ENCODE data around the gene TSPAN5. TPM values are rescaled to one million over a fixed set of nuclear protein-coding genes. Genes with fewer than 3 reads are reported as not detected.
A peak's percentile ranks its signal among the peaks of the same experiment; 100 is the strongest.
"Not testable (repeated sequence)": the region's sequence is repeated elsewhere in the genome, so short reads cannot be mapped to it uniquely, and the experiment has no call there.

The TSPAN5 gene
- total and polyA plus RNA-seq, 4 donors: 2.6 to 9.9 (median 8.6) TPM

GRCh38 chr4:98482503-98482846 is 175.9 kb downstream of the TSPAN5 start:
- DNase-seq (no peak), ATAC-seq (ENCODE audit: low FRiP score) (no peak)
- Histone ChIP-seq H3K36me3 (ENCODE audit: control insufficient read depth in 1 of 2, insufficient read depth in 2 of 2, low read length in 1 of 2) (no peaks in the 10 kb centered on the region), H3K9me3 (ENCODE audit: control insufficient read depth, low read length) (no peaks in the 10 kb centered on the region), H3K4me1 (ENCODE audit: control insufficient read depth in 1 of 2, insufficient read depth in 2 of 2, low read length in 2 of 2) (peaks cover 0 to 4% of the 10 kb centered on the region in 2 donors), H3K4me3 (ENCODE audit: low read length in 2 of 2) (no peak overlapping the region), H3K27me3 (ENCODE audit: control insufficient read depth in 1 of 2, insufficient read depth in 2 of 2, low read length in 1 of 2) (no peaks in the 10 kb centered on the region), H3K27ac (ENCODE audit: low read depth in 1 of 2, low read length in 2 of 2) (no peak overlapping the region)
- intact Hi-C loops (cut with DNase I): no loop called here
- 90 to 92% methylated on average over 3 of the region's 3 CpGs for WGBS, 2 donors

DNA sequence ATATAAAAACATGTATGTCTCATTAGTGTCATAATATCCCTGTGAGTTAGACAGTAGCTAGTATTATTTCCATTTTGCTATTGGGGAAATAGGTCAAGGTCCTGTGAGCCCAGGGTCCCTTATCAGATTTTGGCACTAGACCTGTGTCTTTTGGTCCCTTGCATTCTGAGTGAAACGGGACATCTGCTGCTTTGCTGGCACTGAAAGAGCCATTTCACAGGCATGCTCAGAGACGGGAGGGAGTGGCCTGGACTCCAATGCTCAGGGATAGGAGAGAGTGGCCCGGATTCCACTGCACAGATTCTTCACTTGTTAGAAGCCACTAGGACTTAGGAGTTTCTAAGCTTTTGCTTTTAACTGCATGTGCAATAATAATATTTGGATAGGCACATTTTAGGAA is 177.2 kb downstream of the TSPAN5 start:
- peak; percentile 46 for ATAC-seq (ENCODE audit: low FRiP score)
- H3K4me3 ChIP-seq (ENCODE audit: low read length in 2 of 2): no peak overlapping the region
- H3K4me1 ChIP-seq (ENCODE audit: control insufficient read depth in 1 of 2, insufficient read depth in 2 of 2, low read length in 2 of 2): peaks cover 0 to 4% of the 10 kb centered on the region in 2 donors
- WGBS, 2 donors: 5 to 10% methylated on average over 3 of the region's 3 CpGs
- H3K9me3 ChIP-seq (ENCODE audit: control insufficient read depth, low read length): no peaks in the 10 kb centered on the region
- H3K36me3 ChIP-seq (ENCODE audit: control insufficient read depth in 1 of 2, insufficient read depth in 2 of 2, low read length in 1 of 2): no peaks in the 10 kb centered on the region
- no peaks in the 10 kb centered on the region for H3K27me3 ChIP-seq (ENCODE audit: control insufficient read depth in 1 of 2, insufficient read depth in 2 of 2, low read length in 1 of 2)
- intact Hi-C loops (cut with DNase I): no loop called here
- no peak for DNase-seq
- no peak overlapping the region for H3K27ac ChIP-seq (ENCODE audit: low read depth in 1 of 2, low read length in 2 of 2)

GRCh38 chr4:98480535-98480934 is 177.9 kb downstream of the TSPAN5 start:
- H3K36me3 ChIP-seq (ENCODE audit: control insufficient read depth in 1 of 2, insufficient read depth in 2 of 2, low read length in 1 of 2): no peaks in the 10 kb centered on the region
- intact Hi-C loops (cut with DNase I): no loop called here
- no peaks in the 10 kb centered on the region for H3K9me3 ChIP-seq (ENCODE audit: control insufficient read depth, low read length)
- ATAC-seq (ENCODE audit: low FRiP score): no peak
- no peak overlapping the region for H3K4me3 ChIP-seq (ENCODE audit: low read length in 2 of 2)
- H3K27me3 ChIP-seq (ENCODE audit: control insufficient read depth in 1 of 2, insufficient read depth in 2 of 2, low read length in 1 of 2): no peaks in the 10 kb centered on the region
- H3K27ac ChIP-seq (ENCODE audit: low read depth in 1 of 2, low read length in 2 of 2): no peak overlapping the region
- WGBS, 2 donors: 81 to 87% methylated on average over 5 of the region's 5 CpGs
- no peak for DNase-seq
- peaks cover 0 to 4% of the 10 kb centered on the region in 2 donors for H3K4me1 ChIP-seq (ENCODE audit: control insufficient read depth in 1 of 2, insufficient read depth in 2 of 2, low read length in 2 of 2)

DNA sequence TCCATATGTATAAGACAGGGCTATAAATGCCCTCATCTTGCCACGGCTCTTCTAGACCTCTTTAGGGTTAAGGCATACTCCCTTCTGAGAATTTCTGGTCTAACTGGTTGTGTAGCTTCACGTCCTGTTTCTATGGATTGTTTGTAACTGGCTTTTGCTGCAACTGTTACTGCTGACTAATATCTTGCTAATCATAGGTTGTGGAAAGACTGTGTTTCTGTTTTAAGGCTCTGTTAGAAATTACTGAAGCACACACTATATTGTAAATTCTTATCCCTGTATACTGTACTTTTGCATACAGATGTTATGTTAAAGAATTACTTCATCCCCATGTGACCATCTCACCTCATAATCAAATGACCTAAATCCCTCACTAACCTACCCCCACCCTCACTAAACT is 178.8 kb downstream of the TSPAN5 start:
- ATAC-seq (ENCODE audit: low FRiP score); DNase-seq; H3K9me3 ChIP-seq (ENCODE audit: control insufficient read depth, low read length); H3K4me1 ChIP-seq (ENCODE audit: control insufficient read depth in 1 of 2, insufficient read depth in 2 of 2, low read length in 2 of 2); H3K4me3 ChIP-seq (ENCODE audit: low read length in 2 of 2); H3K36me3 ChIP-seq (ENCODE audit: control insufficient read depth in 1 of 2, insufficient read depth in 2 of 2, low read length in 1 of 2); H3K27me3 ChIP-seq (ENCODE audit: control insufficient read depth in 1 of 2, insufficient read depth in 2 of 2, low read length in 1 of 2); H3K27ac ChIP-seq (ENCODE audit: low read depth in 1 of 2, low read length in 2 of 2); intact Hi-C loops (cut with DNase I): not testable (repeated sequence)
- WGBS, 2 donors: 73 to 75% methylated on average over 2 of the region's 2 CpGs

- H3K36me3 ChIP-seq (ENCODE audit: control insufficient read depth in 1 of 2, insufficient read depth in 2 of 2, low read length in 1 of 2): no peaks in the 10 kb centered on the region
- H3K27ac ChIP-seq (ENCODE audit: low read depth in 1 of 2, low read length in 2 of 2): no peak overlapping the region
- WGBS, 2 donors: 86 to 91% methylated on average over 9 of the region's 9 CpGs
- peaks cover 0 to 3% of the 10 kb centered on the region in 2 donors for H3K4me1 ChIP-seq (ENCODE audit: control insufficient read depth in 1 of 2, insufficient read depth in 2 of 2, low read length in 2 of 2)
- ATAC-seq (ENCODE audit: low FRiP score): no peak
- no peaks in the 10 kb centered on the region for H3K9me3 ChIP-seq (ENCODE audit: control insufficient read depth, low read length)
- intact Hi-C loops (cut with DNase I): no loop called here
- H3K4me3 ChIP-seq (ENCODE audit: low read length in 2 of 2): no peak overlapping the region
- DNase-seq: no peak
- H3K27me3 ChIP-seq (ENCODE audit: control insufficient read depth in 1 of 2, insufficient read depth in 2 of 2, low read length in 1 of 2): no peaks in the 10 kb centered on the region
These were observed 181.5 kb downstream of the TSPAN5 start for GRCh38 chr4:98476891-98477290.

DNA sequence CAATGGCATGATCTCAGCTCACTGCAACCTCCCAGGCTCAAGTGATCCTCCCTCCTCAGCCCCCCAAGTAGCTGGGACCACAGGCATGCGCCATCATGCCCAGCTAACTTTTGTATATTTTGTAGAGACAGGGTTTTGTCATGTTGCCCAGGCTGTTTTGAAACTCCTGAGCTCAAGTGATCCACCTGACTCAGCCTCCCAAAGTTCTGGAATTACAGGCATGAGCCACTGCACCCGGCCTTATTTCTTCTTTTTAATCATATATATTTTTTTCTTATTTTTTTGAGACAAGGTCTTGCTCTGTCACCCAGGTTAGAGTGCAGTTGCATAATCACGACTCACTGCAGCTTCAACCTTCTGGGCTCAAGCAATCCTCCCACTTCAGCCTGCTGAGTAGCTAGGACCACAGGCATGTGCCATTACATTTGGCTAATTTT is 184.0 kb downstream of the TSPAN5 start:
- Histone ChIP-seq H3K4me1 (ENCODE audit: control insufficient read depth in 1 of 2, insufficient read depth in 2 of 2, low read length in 2 of 2) (no peaks in the 10 kb centered on the region), H3K4me3 (ENCODE audit: low read length in 2 of 2) (no peak overlapping the region), H3K9me3 (ENCODE audit: control insufficient read depth, low read length) (no peaks in the 10 kb centered on the region), H3K27ac (ENCODE audit: low read depth in 1 of 2, low read length in 2 of 2) (no peak overlapping the region), H3K36me3 (ENCODE audit: control insufficient read depth in 1 of 2, insufficient read depth in 2 of 2, low read length in 1 of 2) (no peaks in the 10 kb centered on the region), H3K27me3 (ENCODE audit: control insufficient read depth in 1 of 2, insufficient read depth in 2 of 2, low read length in 1 of 2) (no peaks in the 10 kb centered on the region)
- intact Hi-C loops (cut with DNase I): no loop called here
- ATAC-seq (ENCODE audit: low FRiP score): no peak
- DNase-seq: no peak
- 87 to 95% methylated on average over 3 of the region's 3 CpGs for WGBS, 2 donors

- Histone ChIP-seq H3K27me3 (ENCODE audit: control insufficient read depth in 1 of 2, insufficient read depth in 2 of 2, low read length in 1 of 2) (no peaks in the 10 kb centered on the region), H3K27ac (ENCODE audit: low read depth in 1 of 2, low read length in 2 of 2) (no peak overlapping the region), H3K36me3 (ENCODE audit: control insufficient read depth in 1 of 2, insufficient read depth in 2 of 2, low read length in 1 of 2) (no peaks in the 10 kb centered on the region), H3K4me1 (ENCODE audit: control insufficient read depth in 1 of 2, insufficient read depth in 2 of 2, low read length in 2 of 2) (no peaks in the 10 kb centered on the region), H3K4me3 (ENCODE audit: low read length in 2 of 2) (no peak overlapping the region), H3K9me3 (ENCODE audit: control insufficient read depth, low read length) (no peaks in the 10 kb centered on the region)
- WGBS, 2 donors: 89 to 90% methylated on average over 5 of the region's 5 CpGs
- ATAC-seq (ENCODE audit: low FRiP score): no peak
- no peak for DNase-seq
- intact Hi-C loops (cut with DNase I): no loop called here
These were observed 185.4 kb downstream of the TSPAN5 start for GRCh38 chr4:98473046-98473445.

DNA sequence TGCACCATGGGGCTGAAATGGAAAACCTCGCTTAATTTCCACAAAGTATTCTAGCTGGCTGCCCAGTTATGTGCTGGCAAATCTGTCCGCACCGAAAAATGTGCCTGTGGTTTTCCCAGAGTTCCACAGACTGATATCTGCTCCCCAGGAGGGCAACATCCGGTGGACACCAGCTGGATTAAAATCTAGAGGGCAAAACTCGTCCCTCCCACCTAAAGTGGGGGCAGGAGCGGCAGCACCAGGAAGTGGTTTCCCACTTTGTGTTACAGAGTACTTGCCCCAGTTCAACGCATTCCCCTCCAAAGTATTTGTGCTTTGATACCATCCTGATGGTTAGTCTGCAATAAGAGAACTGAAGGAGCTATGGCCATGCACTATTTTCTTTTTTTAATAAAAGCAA is 187.6 kb downstream of the TSPAN5 start:
- ATAC-seq (ENCODE audit: low FRiP score) (no peak), DNase-seq (no peak)
- no peaks in the 10 kb centered on the region for H3K36me3 ChIP-seq (ENCODE audit: control insufficient read depth in 1 of 2, insufficient read depth in 2 of 2, low read length in 1 of 2)
- H3K9me3 ChIP-seq (ENCODE audit: control insufficient read depth, low read length): no peaks in the 10 kb centered on the region
- intact Hi-C loops (cut with DNase I): no loop called here
- WGBS, 2 donors: 88 to 89% methylated on average over 7 of the region's 7 CpGs
- no peak overlapping the region for H3K27ac ChIP-seq (ENCODE audit: low read depth in 1 of 2, low read length in 2 of 2)
- H3K27me3 ChIP-seq (ENCODE audit: control insufficient read depth in 1 of 2, insufficient read depth in 2 of 2, low read length in 1 of 2): no peaks in the 10 kb centered on the region
- no peaks in the 10 kb centered on the region for H3K4me1 ChIP-seq (ENCODE audit: control insufficient read depth in 1 of 2, insufficient read depth in 2 of 2, low read length in 2 of 2)
- no peak overlapping the region for H3K4me3 ChIP-seq (ENCODE audit: low read length in 2 of 2)

- Histone ChIP-seq H3K27ac (ENCODE audit: low read depth in 1 of 2, low read length in 2 of 2) (no peak overlapping the region), H3K4me3 (ENCODE audit: low read length in 2 of 2) (no peak overlapping the region), H3K9me3 (ENCODE audit: control insufficient read depth, low read length) (no peaks in the 10 kb centered on the region), H3K4me1 (ENCODE audit: control insufficient read depth in 1 of 2, insufficient read depth in 2 of 2, low read length in 2 of 2) (no peaks in the 10 kb centered on the region), H3K36me3 (ENCODE audit: control insufficient read depth in 1 of 2, insufficient read depth in 2 of 2, low read length in 1 of 2) (no peaks in the 10 kb centered on the region), H3K27me3 (ENCODE audit: control insufficient read depth in 1 of 2, insufficient read depth in 2 of 2, low read length in 1 of 2) (no peaks in the 10 kb centered on the region)
- ATAC-seq (ENCODE audit: low FRiP score): no peak
- intact Hi-C loops (cut with DNase I): no loop called here
- no peak for DNase-seq
- 84 to 86% methylated on average over 3 of the region's 3 CpGs for WGBS, 2 donors
These were observed 188.0 kb downstream of the TSPAN5 start for GRCh38 chr4:98470366-98470765.

All from aorta (tissue), 5 donors.